ENCODE data around the gene WNT6.

WNT6 gene

DNA sequence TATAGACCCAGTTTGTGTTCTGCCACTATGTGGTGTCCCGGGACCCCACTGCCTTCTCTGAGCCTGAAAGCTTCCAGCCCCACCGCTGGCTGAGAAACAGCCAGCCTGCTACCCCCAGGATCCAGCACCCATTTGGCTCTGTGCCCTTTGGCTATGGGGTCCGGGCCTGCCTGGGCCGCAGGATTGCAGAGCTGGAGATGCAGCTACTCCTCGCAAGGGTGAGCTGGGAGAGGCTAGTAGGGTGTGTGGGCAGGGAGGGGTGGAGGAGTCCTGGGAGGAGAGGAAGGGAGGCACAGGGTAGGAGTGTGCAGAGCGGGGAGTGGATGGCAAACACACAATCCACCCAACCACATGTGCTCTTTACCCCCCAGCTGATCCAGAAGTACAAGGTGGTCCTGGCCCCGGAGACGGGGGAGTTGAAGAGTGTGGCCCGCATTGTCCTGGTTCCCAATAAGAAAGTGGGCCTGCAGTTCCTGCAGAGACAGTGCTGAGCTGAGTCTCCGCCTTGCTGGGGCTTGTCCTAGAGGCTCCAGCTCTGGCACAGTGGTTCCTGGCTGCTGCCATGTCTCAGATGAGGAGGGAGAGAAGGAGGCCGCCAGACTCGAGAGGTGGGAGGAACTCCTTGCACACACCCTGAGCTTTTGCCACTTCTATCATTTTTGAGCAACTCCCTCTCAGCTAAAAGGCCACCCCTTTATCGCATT is 44.9 kb upstream of the WNT6 start:
- TF ChIP-seq ZFX (IDR thresholded peaks at IDR 0.05; ENCODE audit: borderline replicate concordance) = no peak
- TF ChIP-seq, protein P1, sequence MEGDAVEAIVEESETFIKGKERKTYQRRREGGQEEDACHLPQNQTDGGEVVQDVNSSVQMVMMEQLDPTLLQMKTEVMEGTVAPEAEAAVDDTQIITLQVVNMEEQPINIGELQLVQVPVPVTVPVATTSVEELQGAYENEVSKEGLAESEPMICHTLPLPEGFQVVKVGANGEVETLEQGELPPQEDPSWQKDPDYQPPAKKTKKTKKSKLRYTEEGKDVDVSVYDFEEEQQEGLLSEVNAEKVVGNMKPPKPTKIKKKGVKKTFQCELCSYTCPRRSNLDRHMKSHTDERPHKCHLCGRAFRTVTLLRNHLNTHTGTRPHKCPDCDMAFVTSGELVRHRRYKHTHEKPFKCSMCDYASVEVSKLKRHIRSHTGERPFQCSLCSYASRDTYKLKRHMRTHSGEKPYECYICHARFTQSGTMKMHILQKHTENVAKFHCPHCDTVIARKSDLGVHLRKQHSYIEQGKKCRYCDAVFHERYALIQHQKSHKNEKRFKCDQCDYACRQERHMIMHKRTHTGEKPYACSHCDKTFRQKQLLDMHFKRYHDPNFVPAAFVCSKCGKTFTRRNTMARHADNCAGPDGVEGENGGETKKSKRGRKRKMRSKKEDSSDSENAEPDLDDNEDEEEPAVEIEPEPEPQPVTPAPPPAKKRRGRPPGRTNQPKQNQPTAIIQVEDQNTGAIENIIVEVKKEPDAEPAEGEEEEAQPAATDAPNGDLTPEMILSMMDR (IDR thresholded peaks at IDR 0.05) = no peak
- no peak overlapping the region for H3K27ac ChIP-seq

DNA sequence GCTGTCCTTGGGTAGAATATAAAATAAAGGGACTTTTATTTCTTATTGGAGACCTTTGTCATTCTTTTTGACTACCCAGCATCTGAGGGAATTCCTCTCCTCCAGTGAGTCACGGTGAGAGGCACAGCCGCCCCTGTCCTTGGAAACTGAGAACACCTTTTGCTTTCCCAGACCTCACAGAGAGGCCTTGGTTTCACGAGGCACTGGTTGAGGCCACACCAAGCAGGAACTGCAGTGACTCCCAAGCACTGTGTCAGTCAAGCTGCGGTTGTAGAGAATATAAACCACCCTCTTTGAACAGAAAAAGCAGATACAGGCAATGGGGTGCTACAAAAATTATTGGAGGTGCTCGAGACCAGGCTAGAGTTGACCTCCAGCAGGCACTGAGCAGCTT is 44.4 kb upstream of the WNT6 start:
- no peak for TF ChIP-seq ZFX (IDR thresholded peaks at IDR 0.05; ENCODE audit: borderline replicate concordance)
- H3K27ac ChIP-seq = no peak overlapping the region

DNA sequence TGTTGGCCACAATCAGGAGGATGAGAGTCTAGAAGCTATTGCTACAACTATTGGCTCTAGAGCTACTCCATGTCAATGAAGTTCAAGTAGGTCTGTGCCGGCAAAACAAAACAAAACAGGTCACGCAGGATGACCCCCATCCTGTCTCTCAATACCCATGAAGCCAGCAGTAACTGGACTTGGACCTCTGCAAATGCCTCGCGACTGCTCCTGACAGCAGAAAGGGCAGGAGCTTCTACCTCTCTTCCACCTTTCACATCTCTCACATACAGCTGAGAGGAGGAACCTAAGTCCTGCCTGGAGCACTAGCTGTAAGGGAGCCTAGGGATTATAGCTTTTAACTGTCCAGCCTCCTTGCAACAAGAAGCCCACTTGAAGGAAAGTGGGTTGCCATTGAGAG is 44.0 kb upstream of the WNT6 start:
- no peak for TF ChIP-seq ZFX (IDR thresholded peaks at IDR 0.05; ENCODE audit: borderline replicate concordance)
- TF ChIP-seq, protein P1 (IDR thresholded peaks at IDR 0.05) = no peak
- H3K27ac ChIP-seq = no peak overlapping the region

DNA sequence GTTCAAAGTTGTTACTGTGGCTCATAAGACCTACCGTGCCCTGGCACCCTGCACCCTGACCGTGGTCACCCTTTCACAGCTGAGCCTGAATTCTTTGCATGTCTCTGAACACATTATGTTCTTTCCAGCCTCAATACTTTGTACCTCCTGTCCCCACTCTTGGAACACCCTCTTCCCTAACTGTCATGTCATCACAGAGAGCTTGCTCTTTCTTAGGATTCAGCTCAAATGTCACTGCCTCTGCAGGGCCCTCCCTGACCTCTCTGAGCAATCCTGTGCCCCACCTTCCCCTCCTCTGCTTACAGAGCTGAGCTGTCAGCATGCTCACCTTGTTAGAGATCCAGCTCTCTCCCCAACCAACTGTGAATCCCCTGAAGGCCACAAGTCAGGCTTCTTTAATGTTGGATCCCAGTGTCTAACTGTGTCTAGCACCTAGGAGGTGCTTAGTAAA is 43.0 kb upstream of the WNT6 start:
- no peak overlapping the region for H3K27ac ChIP-seq
- TF ChIP-seq, protein P1 (IDR thresholded peaks at IDR 0.05) = no peak
- TF ChIP-seq ZFX (IDR thresholded peaks at IDR 0.05; ENCODE audit: borderline replicate concordance) = no peak

DNA sequence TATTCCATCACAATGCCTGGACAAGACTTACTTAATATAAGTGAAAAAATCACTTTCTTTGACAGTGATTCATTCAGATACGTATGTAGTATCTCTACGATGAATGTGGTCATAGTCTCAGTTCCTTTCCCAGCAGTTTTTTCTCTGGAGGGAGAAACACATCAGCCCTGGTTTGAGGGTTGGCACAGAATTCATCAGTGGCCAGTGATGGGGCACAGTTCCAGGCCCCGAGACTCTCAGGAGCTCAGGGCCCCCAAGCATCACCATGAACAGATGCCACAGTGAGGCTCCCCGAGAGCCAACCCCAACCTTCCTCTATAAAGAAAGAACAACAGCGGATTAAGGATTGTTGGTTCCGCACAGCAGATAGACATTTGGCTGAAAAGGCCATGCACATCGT is 40.5 kb upstream of the WNT6 start:
- TF ChIP-seq ZFX (IDR thresholded peaks at IDR 0.05; ENCODE audit: borderline replicate concordance) = no peak
- TF ChIP-seq, protein P1 (IDR thresholded peaks at IDR 0.05) = no peak
- no peak overlapping the region for H3K27ac ChIP-seq

DNA sequence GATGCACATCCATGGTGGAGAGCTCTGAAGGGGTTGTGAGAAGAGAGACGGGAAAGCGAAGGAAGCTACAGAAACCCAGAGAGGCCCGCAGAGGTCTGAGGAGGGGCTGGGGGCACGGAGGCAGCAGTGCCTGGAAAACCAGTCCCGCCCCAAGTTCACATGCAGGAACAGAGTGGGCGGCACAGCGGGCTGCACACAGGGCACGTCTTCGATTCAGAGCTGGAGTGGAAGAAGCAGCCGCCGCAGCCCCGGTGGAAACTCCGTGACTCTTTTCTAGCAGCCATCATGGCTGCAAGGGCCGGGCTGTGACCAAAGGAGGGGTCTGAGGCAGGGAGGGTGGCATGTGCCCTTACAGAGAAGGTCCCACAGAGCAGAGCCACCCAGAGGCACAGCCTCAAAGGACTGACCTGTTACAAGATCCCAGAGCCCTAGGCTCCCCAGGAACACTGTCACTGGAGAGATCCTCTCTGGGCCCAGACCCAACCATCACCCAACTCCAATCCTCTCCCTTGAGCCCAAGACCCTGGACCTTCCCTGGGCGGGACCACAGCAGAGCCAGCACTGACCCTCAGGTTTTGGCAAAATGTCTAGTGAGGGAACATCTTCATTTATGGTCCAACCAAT is 38.7 kb upstream of the WNT6 start:
- H3K27ac ChIP-seq = no peak overlapping the region
- TF ChIP-seq ZFX (IDR thresholded peaks at IDR 0.05; ENCODE audit: borderline replicate concordance) = no peak
- TF ChIP-seq, protein P1 (IDR thresholded peaks at IDR 0.05) = no peak

DNA sequence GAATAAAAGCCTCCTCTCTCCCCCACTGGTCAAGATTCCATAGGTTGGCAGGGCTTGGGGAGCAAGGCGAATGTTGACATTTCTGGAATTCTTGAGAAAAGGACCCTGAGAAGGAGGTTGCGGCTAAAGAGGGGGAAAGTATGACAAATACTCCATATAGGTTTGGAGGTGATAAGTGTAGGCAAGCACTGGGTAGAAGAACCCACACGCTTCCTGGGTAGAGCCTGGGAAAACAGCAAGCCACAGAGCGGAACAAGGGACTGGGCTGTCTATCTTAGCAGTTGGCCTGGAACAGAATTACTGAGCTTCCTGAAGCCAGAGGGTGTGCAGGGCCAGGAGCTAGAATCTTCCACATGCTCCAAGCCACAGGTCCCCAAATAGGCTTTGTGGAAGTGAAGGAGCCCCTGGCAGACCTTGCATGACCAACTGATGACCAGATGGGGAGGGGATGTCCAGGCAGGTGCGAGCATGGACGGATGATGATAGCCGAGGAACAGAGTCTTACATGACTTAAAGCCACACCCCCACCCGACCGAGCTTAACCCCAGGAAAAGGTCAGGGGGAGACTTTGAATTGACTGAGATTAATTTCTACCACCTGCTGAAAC is 37.9 kb upstream of the WNT6 start:
- no peak overlapping the region for H3K27ac ChIP-seq
- TF ChIP-seq ZFX (IDR thresholded peaks at IDR 0.05; ENCODE audit: borderline replicate concordance) = no peak
- TF ChIP-seq, protein P1 (IDR thresholded peaks at IDR 0.05) = no peak
